ENCODE measurements around the gene LDHD. TPM values are rescaled to one million over a fixed set of nuclear protein-coding genes. Genes with fewer than 3 reads are reported as not detected.
A peak's percentile ranks its signal among the peaks of the same experiment; 100 is the strongest.
"Not testable (repeated sequence)": the region's sequence is repeated elsewhere in the genome, so short reads cannot be mapped to it uniquely, and the experiment has no call there.

The LDHD gene
- not detected for total RNA-seq

- no peaks in the 10 kb centered on the region for H3K9me3 Mint-ChIP-seq
- H3K4me1 Mint-ChIP-seq = peaks cover 6% of the 10 kb centered on the region
- DNase-seq = no peak
- no peaks in the 10 kb centered on the region for H3K36me3 Mint-ChIP-seq
- H3K27ac Mint-ChIP-seq = no peak within 1 kb of the TSS
- no peak within 1 kb of the TSS for H3K4me3 Mint-ChIP-seq
- peaks cover 18% of the 10 kb centered on the region for H3K27me3 Mint-ChIP-seq
These were observed at the start of gene LDHD for GRCh38 chr16:75116081-75116910. TSS of gene LDHD (minus strand) at chr16:75116780. CDS start at chr16:75116720, 60 bp downstream.

GRCh38 chr16:75160386-75160785 is 43.8 kb upstream of the LDHD start:
- no peaks in the 10 kb centered on the region for H3K27me3 Mint-ChIP-seq
- no peaks in the 10 kb centered on the region for H3K4me1 Mint-ChIP-seq
- H3K9me3 Mint-ChIP-seq = peaks cover 9% of the 10 kb centered on the region
- H3K36me3 Mint-ChIP-seq = peaks cover 71% of the 10 kb centered on the region
- no peak overlapping the region for H3K4me3 Mint-ChIP-seq
- no peak overlapping the region for H3K27ac Mint-ChIP-seq
- no peak for DNase-seq

- DNase-seq = no peak
- Mint-ChIP-seq H3K4me3 (peak overlapping the region; percentile 11), H3K27ac (peak overlapping the region; percentile 70), H3K4me1 (peaks cover 27% of the 10 kb centered on the region), H3K36me3 (peaks cover 65% of the 10 kb centered on the region), H3K9me3 (peaks cover 28% of the 10 kb centered on the region), H3K27me3 (no peaks in the 10 kb centered on the region)
These were observed 36.1 kb upstream of the LDHD start for GRCh38 chr16:75152635-75153034.

- DNase-seq = no peak
- peaks cover 28% of the 10 kb centered on the region for H3K9me3 Mint-ChIP-seq
- peak overlapping the region; percentile 11 for H3K4me3 Mint-ChIP-seq
- peak overlapping the region; percentile 70 for H3K27ac Mint-ChIP-seq
- peaks cover 27% of the 10 kb centered on the region for H3K4me1 Mint-ChIP-seq
- H3K27me3 Mint-ChIP-seq = no peaks in the 10 kb centered on the region
- H3K36me3 Mint-ChIP-seq = peaks cover 60% of the 10 kb centered on the region
These were observed 35.2 kb upstream of the LDHD start for GRCh38 chr16:75151798-75152197.

- H3K27me3 Mint-ChIP-seq = no peaks in the 10 kb centered on the region
- peaks cover 39% of the 10 kb centered on the region for H3K36me3 Mint-ChIP-seq
- peaks cover 25% of the 10 kb centered on the region for H3K9me3 Mint-ChIP-seq
- H3K27ac Mint-ChIP-seq = peak within 1 kb of the TSS; percentile 86
- DNase-seq = peak; percentile 93
- peak within 1 kb of the TSS; percentile 88 for H3K4me3 Mint-ChIP-seq
- peaks cover 25% of the 10 kb centered on the region for H3K4me1 Mint-ChIP-seq
These were observed 32.0 kb upstream of the LDHD start, which contains the start of gene ZFP1 for GRCh38 chr16:75148311-75149195. TSS of gene ZFP1 (plus strand) at chr16:75148524. CDS start at chr16:75152952, 4,428 bp downstream.

GRCh38 chr16:75147968-75148310 is 31.4 kb upstream of the LDHD start:
- no peak for DNase-seq
- H3K36me3 Mint-ChIP-seq = peaks cover 34% of the 10 kb centered on the region
- H3K4me3 Mint-ChIP-seq = peak overlapping the region; percentile 88
- no peaks in the 10 kb centered on the region for H3K27me3 Mint-ChIP-seq
- H3K27ac Mint-ChIP-seq = no peak overlapping the region
- H3K4me1 Mint-ChIP-seq = peaks cover 23% of the 10 kb centered on the region
- H3K9me3 Mint-ChIP-seq = peaks cover 22% of the 10 kb centered on the region

GRCh38 chr16:75143941-75144340 is 27.4 kb upstream of the LDHD start:
- no peak overlapping the region for H3K4me3 Mint-ChIP-seq
- no peaks in the 10 kb centered on the region for H3K9me3 Mint-ChIP-seq
- H3K4me1 Mint-ChIP-seq = peaks cover under 1% of the 10 kb centered on the region
- H3K36me3 Mint-ChIP-seq = peaks cover under 1% of the 10 kb centered on the region
- no peak for DNase-seq
- peaks cover 7% of the 10 kb centered on the region for H3K27me3 Mint-ChIP-seq
- H3K27ac Mint-ChIP-seq = no peak overlapping the region

- H3K36me3 Mint-ChIP-seq = no peaks in the 10 kb centered on the region
- peaks cover 16% of the 10 kb centered on the region for H3K27me3 Mint-ChIP-seq
- H3K27ac Mint-ChIP-seq = no peak overlapping the region
- H3K9me3 Mint-ChIP-seq = no peaks in the 10 kb centered on the region
- no peak for DNase-seq
- peaks cover 5% of the 10 kb centered on the region for H3K4me1 Mint-ChIP-seq
- H3K4me3 Mint-ChIP-seq = no peak overlapping the region
These were observed 22.9 kb upstream of the LDHD start for GRCh38 chr16:75139498-75139897.

- Mint-ChIP-seq H3K27ac (no peak overlapping the region), H3K4me3 (no peak overlapping the region), H3K4me1 (peaks cover 5% of the 10 kb centered on the region), H3K9me3 (no peaks in the 10 kb centered on the region), H3K36me3 (no peaks in the 10 kb centered on the region), H3K27me3 (peaks cover 16% of the 10 kb centered on the region)
- DNase-seq = no peak
These were observed 22.1 kb upstream of the LDHD start for GRCh38 chr16:75138636-75139035.

- H3K36me3 Mint-ChIP-seq = no peaks in the 10 kb centered on the region
- no peaks in the 10 kb centered on the region for H3K9me3 Mint-ChIP-seq
- H3K27me3 Mint-ChIP-seq = peaks cover 16% of the 10 kb centered on the region
- no peak overlapping the region for H3K27ac Mint-ChIP-seq
- DNase-seq = no peak
- no peak overlapping the region for H3K4me3 Mint-ChIP-seq
- H3K4me1 Mint-ChIP-seq = peaks cover 5% of the 10 kb centered on the region
These were observed 21.7 kb upstream of the LDHD start for GRCh38 chr16:75138233-75138632.

GRCh38 chr16:75131081-75131480 is 14.5 kb upstream of the LDHD start:
- H3K4me1 Mint-ChIP-seq = peaks cover 8% of the 10 kb centered on the region
- H3K27ac Mint-ChIP-seq = no peak overlapping the region
- H3K36me3 Mint-ChIP-seq = peaks cover 2% of the 10 kb centered on the region
- H3K27me3 Mint-ChIP-seq = peaks cover 4% of the 10 kb centered on the region
- H3K4me3 Mint-ChIP-seq = no peak overlapping the region
- no peak for DNase-seq
- peaks cover 8% of the 10 kb centered on the region for H3K9me3 Mint-ChIP-seq

- H3K9me3 Mint-ChIP-seq = peaks cover 8% of the 10 kb centered on the region
- DNase-seq = no peak
- H3K4me1 Mint-ChIP-seq = peaks cover 8% of the 10 kb centered on the region
- no peak overlapping the region for H3K27ac Mint-ChIP-seq
- H3K4me3 Mint-ChIP-seq = no peak overlapping the region
- H3K36me3 Mint-ChIP-seq = peaks cover 2% of the 10 kb centered on the region
- peaks cover 4% of the 10 kb centered on the region for H3K27me3 Mint-ChIP-seq
These were observed 13.7 kb upstream of the LDHD start for GRCh38 chr16:75130150-75130771.

- not testable (repeated sequence) for H3K36me3 Mint-ChIP-seq, H3K4me1 Mint-ChIP-seq, H3K4me3 Mint-ChIP-seq, H3K27ac Mint-ChIP-seq, DNase-seq, H3K9me3 Mint-ChIP-seq, H3K27me3 Mint-ChIP-seq
These were observed 13.0 kb upstream of the LDHD start for GRCh38 chr16:75129421-75130149.

GRCh38 chr16:75127713-75128415 is 11.3 kb upstream of the LDHD start:
- Mint-ChIP-seq H3K4me1 (peaks cover 8% of the 10 kb centered on the region), H3K4me3 (no peak overlapping the region), H3K27ac (no peak overlapping the region), H3K27me3 (peaks cover 4% of the 10 kb centered on the region), H3K36me3 (peaks cover 2% of the 10 kb centered on the region), H3K9me3 (peaks cover 8% of the 10 kb centered on the region)
- no peak for DNase-seq
